Measurements from ENCODE around the gene MRI1.

DNA sequence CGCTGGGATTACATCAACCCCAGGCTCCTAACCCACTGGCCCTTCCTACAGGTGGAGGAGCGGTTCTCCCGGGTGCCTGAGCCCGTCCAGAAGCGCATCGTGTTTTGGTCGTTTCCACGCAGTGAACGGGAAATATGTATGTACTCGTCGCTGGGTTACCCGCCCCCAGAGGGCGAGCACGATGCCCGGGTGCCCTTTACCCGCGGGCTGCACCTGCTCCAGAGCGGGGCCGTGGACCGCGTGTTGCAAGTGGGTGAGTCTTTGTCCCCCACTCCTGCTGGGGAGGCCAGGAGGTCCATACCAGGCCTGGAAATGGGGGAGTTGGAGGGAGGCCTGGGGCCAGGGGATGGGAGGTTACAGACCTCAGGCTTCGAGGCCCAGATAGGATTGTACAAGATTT lies 35.3 kb downstream of the MRI1 start:
- TF ChIP-seq, protein P1, sequence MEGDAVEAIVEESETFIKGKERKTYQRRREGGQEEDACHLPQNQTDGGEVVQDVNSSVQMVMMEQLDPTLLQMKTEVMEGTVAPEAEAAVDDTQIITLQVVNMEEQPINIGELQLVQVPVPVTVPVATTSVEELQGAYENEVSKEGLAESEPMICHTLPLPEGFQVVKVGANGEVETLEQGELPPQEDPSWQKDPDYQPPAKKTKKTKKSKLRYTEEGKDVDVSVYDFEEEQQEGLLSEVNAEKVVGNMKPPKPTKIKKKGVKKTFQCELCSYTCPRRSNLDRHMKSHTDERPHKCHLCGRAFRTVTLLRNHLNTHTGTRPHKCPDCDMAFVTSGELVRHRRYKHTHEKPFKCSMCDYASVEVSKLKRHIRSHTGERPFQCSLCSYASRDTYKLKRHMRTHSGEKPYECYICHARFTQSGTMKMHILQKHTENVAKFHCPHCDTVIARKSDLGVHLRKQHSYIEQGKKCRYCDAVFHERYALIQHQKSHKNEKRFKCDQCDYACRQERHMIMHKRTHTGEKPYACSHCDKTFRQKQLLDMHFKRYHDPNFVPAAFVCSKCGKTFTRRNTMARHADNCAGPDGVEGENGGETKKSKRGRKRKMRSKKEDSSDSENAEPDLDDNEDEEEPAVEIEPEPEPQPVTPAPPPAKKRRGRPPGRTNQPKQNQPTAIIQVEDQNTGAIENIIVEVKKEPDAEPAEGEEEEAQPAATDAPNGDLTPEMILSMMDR (IDR thresholded peaks at IDR 0.05; ENCODE audit: extremely low read depth in 1 of 2, insufficient read depth in 1 of 2, low read depth in 1 of 2, low read length in 2 of 2) = no peak
- no peak for TF ChIP-seq POLR2AphosphoS5 (IDR thresholded peaks at IDR 0.05; ENCODE audit: insufficient read depth, low read depth, low read length)
- no peak for TF ChIP-seq POLR2A (IDR thresholded peaks at IDR 0.05; ENCODE audit: low read depth, low read length)
- TF ChIP-seq JUN (IDR thresholded peaks at IDR 0.05; ENCODE audit: borderline replicate concordance, insufficient read depth, insufficient read length, low read depth) = no peak
- no peak for TF ChIP-seq EZH2 (IDR thresholded peaks at IDR 0.05; ENCODE audit: borderline replicate concordance, low read depth, low read length, severe bottlenecking)
- no peak for TF ChIP-seq FOS (IDR thresholded peaks at IDR 0.05; ENCODE audit: borderline replicate concordance, insufficient read depth, low read length)
- TF ChIP-seq, protein P2, sequence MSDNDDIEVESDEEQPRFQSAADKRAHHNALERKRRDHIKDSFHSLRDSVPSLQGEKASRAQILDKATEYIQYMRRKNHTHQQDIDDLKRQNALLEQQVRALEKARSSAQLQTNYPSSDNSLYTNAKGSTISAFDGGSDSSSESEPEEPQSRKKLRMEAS (IDR thresholded peaks at IDR 0.05; ENCODE audit: insufficient read depth, insufficient read length) = no peak

All from endothelial cell of umbilical vein (primary cell).